ENCODE measurements around the gene CPT2.

DNA sequence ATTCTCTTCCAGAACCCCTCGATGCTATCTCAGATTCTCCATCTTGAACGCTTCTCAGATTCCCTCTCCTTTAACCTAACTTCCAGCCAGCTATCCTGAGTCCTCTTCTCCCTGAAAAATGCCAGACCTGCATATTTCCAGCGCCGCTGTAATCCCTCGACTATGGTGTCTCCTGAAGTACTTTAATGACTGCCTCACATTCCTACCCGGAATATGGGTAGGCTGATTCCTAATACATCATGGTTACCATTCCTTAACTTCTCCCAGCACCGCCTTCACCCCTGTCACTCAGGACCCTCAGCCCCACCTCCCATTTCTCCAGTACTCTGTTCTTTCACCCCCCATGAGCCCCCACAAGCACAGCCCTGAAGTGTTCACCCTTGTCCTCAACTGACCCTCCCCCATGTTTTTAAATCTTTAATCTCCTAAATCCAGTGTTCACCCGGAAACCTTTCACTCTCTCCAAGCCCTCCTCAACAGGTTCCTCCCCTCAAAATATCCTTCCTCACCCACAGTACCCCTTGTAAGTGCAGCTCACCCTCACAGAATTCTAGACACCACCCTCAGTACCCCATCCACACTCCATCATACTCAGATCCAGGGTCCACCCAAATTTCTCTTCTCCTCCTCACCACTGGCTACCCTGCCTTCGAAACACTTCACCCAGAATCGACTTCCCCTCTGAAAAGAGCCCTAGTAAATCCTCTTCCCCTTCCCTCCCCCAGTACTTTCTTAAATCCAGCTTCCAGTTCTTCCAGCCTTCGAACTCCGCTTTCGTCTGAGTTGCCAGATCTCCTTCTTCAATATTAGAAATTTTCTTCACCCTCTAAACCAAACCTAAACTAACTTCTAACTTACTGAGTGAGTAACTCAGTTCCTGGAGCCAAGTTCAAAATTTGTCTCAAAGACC lies 922 bp downstream of the CPT2 start:
- no peak for TF ChIP-seq POLR2A (IDR thresholded peaks at IDR 0.05; ENCODE audit: low read depth, low read length)
- no peak for TF ChIP-seq POLR2AphosphoS5 (IDR thresholded peaks at IDR 0.05; ENCODE audit: low read depth, low read length)

Data from GM12891 (cell line).